CD4-positive, alpha-beta T cell treated with Interleukin-15 for 4 hours (primary cell): ENCODE data around the gene MARCHF4.

Source experiments
- DNase-seq: peaks from one replicate; pipeline ENCODE4 v3.0.0-alpha.2; 2020; ENCODE audit warnings: low spot score

Gene MARCHF4

GRCh38 chr2:216371721-216372702 is at the start of gene MARCHF4:
Gene MARCHF4 (minus strand): TSS chr2:216372483. CDS start chr2:216370260, 2,223 bp downstream.
- DNase-seq: peak; percentile 56

DNA sequence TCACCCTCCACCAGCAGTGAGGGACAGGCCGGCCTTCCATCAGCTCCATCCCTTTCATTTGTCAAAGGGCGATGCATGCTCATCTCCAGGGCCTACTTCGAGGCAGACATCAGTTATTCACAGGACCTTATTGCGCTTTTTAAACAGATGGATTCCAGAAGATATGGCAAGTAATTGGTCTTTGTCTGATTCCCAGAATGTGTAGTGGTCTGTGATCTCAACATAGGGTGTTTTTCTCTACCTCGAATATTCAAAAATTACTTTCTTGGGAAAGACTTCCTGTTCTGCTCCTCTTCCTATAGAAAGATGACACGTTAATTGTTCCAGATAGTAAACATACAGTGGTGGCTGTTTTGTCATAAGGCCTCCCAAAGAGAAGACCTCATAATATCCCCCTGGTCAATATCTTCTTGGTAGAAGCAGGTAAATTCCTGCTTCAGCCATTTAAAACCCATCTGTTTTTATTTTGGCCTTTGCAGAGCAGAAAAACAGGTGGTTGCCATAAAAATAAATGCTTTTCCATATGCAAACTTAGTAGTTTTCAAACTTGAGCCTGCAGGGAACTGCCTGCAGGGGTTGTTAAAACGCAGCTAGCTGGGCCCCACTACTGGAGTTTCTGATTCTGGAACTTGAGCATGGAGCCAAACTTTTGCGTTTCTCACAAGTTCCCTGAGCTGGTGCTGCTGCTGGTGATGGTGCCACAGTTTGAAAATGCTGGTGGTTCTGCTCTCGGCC is 48.3 kb upstream of the MARCHF4 start:
- DNase-seq: no peak

GRCh38 chr2:216418981-216419380 is 46.7 kb upstream of the MARCHF4 start:
- no peak for DNase-seq

DNA sequence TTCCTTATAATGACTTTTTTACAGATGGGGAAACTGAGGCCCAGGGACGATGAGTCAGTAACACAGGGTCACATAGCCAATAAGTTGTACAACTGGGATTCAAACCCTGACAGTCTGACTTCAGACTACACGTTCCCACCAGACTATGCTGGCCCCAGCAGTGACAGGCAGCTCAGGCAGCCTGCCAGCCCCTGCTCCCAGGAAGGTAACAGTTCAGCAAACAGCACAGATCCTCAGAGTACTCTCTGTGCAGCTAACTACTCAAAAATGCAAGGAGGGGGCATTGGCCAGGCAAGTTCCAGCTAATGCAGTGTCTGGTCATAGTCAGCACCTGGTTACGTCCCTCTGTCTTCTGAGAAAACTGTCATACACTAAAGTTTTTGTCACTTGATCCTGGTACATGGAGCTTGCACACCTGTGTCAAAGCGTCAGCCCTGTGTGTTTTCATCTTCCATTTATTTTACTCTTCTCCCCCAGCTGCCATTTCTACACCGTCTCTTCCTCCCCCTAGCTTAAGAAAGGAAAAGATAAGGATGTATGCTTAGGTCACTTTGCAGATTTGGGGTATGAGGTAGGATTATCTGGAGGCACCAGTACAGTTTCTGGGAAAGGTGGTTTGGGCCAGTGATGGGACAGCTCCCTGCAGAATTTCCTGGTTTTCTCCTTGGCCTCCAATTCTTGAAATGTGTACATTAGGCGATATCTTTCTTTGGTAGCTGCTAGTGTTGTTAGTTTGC is 44.5 kb upstream of the MARCHF4 start:
- DNase-seq: no peak

GRCh38 chr2:216415541-216415940 is 43.3 kb upstream of the MARCHF4 start:
- no peak for DNase-seq

DNA sequence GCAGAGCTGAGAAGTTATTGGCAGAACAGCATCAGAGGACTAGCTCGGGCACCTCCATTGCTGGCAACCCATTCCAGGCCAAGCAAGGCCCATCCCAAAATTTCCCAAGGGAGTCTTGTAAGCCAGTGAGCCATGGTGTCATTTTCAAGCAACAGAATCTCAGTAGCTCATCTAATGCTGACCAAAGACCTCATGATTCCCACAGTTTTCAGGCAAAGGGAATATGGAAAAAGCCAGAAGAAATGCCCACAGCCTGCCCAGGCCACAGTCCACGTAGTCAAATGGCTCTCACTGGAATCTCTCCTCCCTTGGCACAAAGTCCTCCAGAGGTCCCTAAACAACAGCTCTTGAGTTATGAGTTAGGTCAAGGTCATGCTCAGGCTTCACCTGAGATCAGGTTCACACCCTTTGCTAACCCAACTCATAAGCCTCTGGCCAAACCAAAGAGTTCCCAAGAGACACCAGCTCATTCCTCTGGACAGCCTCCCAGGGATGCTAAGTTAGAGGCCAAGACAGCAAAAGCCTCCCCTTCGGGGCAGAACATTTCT is 42.6 kb upstream of the MARCHF4 start:
- no peak for DNase-seq

DNA sequence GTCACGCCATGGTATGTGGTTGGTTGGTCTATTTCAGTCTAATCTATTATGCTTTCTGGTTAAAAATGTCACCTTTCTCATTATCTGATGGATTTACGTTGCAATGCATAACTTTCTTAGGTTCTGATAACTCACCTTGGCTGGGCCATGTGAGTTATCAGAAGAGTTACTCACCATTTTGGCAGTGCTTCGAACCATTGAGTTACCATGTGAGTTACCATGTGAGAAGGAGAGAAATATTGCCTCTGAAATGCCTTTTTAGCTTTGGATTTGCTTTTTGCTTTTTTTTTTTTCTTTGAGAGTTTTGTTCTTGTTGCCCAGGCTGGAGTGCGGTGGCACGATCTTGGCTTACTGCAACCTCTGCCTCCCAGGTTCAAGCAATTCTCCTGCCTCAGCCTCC is 41.6 kb upstream of the MARCHF4 start:
- DNase-seq: no peak

GRCh38 chr2:216412022-216412999 is 40.0 kb upstream of the MARCHF4 start, which contains the start of gene SMARCAL1:
Gene SMARCAL1 (plus strand): TSS chr2:216412484. CDS start chr2:216414705, 2,221 bp downstream.
- DNase-seq: peak; percentile 98

DNA sequence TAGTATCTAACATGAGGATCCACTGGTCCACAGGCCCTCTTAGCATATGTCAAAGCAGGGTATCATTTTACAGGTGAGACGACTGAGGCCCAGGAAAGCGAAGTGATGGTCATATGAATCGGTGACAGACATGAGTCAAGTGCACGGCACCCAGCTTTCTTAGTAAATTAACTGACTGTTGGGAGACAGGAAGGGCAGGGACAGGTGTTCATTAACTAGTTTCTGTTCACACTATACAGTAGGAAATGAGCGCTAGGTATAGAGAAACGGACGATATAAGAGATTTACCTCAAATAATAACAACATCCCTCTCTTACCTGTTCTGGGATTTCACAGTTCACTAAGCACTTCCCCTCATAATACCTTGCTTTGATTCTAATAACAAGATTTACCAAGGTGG is 38.3 kb upstream of the MARCHF4 start:
- no peak for DNase-seq

DNA sequence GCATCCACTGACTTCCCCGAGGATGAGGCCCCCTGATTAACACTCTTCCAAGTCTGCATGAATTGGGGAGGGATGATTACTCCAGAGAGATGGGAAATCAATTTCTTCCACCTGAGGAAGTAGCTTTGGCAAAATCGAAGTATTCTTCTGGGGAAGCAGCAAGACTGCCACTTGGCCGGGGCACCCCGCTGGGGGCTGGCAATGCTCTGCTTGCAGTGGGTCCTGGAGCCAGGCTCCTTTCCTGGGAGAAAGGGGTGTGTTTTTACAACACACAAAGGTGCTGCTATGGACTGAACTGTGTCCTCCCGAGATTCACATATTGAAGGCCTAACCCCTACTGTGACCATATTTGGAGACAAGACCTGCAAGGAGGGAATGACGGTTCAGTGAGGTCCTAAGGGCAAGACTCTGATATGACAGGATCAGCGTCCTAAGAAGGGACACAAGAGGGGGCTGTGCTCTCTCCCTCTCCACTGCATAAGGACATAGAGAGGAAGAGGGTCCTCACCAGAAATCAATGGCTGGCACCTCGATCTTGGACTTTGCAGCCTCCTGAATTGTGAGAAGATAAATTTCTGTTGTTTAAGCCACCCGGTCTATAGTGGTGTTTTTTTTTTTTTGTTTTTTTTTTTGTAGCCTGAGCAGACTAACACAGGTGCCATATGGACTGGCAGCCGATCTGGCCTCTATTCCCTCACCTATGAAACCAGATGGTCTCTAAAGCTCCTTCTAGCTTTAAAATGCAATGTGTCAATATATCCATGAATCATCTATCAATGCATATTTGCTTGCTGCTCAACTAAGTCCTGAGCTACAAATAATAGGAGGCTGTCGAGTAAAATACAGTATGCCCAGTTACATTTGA is 36.4 kb upstream of the MARCHF4 start:
- no peak for DNase-seq

GRCh38 chr2:216406826-216407225 is 34.5 kb upstream of the MARCHF4 start:
- DNase-seq: no peak

DNA sequence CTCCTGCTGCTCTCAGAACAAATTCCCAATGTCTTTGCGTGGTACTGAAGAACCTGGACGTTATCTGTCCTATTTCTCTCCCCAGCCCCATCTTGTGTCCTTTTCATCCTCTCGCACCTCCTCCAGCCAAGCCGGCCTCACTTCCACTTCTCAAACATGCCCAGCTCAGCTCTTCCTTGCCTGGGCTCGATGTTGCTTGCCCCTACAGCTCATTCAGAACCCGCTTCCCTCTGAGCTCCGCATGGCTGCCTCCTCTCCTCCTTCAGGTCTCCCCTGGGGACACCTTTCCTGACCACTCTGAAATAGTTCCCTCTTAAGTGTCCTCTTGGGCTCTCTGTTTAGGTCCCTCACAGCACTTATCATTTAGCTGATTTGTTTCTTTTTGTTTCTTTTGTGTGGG is 33.3 kb upstream of the MARCHF4 start:
- DNase-seq: no peak

DNA sequence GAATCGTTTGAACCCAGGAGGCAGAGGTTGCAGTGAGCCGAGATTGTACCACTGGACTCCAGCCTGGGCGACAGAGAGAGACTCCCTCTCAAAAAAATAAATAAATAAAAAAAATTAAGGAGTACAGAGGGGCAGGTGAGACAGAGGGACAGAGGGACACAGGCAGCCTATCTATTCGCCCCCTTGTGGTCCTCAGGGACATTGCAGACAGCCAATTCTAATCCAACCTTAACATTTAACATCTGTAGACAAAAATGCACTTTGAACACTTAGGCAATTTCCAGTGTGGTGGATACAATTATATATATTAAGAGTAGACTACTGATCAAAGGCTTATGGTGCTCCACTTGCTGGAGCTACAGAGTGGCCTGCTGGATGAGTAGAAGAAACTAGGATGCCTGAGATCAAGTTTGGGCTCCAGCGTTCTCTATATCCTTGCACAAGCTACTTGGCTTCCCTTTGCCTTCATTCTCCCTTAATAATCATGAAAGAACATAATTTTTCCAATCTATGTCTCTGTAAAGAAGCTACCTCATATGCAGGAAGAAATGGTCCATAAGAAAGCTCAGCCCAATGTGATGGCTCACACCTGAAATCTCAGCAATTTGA is 31.8 kb upstream of the MARCHF4 start:
- DNase-seq: peak; percentile 61

GRCh38 chr2:216402751-216403150 is 30.5 kb upstream of the MARCHF4 start:
- no peak for DNase-seq

- DNase-seq: no peak
These were observed 27.3 kb upstream of the MARCHF4 start for GRCh38 chr2:216399621-216400020.

DNA sequence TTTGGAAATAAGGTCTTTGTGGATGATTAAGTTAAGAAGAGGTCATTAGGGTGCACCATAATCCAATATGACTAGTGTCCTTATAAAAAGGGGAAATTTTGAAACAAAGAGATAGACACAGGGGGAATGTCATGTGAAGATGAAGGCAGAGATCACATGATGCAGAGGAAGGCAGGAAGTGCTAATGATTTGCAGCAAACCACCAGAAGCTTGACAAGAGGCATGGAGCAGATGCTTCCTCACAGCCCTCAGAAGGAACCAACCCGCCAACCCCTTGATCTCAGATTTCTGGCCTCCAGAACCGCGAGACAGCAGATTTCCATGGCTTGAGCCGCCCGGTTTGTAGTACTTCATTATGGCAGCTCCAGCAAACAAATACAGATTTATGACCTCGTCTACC is 22.6 kb upstream of the MARCHF4 start:
- DNase-seq: no peak

DNA sequence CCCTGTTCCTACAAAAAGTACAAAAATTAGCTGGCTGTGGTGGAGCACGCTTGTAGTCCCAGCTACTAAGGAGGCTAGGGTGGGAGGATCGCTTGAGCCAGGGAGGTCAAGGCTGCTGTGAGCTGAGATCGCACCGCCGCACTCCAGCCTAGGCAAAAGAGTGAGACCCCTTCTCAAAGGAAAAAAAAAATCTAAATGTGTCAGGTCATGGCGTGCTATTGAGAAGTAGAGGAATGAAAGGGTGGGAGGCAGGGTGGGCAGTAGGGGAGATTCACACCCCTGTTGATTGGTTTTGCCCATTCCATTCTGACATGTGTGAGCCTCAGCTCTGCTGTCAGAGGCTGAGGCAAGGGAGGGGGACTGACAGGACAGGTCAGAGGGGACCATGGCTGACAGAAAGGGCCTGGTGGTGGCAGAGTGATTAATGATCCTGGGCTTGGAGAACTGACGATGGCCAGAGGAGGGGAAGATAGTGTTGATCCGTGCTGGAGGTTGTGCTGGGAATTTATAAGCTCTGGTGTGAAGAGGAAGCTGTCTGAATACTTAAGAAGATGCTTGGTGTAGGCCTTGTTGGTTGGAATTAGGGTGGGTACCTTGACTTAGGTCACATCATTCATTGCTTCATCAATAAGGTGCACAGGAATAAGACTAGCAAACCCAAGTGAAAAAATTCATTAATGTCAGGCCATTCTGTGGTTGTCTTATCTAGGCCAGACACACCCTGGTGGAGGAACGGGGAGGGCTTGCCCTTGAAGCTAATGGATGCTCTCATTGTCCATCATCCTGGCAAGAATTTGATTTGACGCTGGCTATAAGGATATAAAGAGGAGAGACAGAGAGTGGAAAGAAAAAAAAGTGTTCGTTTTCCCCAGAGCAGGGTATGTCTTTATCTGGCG is 20.9 kb upstream of the MARCHF4 start:
- DNase-seq: no peak

DNA sequence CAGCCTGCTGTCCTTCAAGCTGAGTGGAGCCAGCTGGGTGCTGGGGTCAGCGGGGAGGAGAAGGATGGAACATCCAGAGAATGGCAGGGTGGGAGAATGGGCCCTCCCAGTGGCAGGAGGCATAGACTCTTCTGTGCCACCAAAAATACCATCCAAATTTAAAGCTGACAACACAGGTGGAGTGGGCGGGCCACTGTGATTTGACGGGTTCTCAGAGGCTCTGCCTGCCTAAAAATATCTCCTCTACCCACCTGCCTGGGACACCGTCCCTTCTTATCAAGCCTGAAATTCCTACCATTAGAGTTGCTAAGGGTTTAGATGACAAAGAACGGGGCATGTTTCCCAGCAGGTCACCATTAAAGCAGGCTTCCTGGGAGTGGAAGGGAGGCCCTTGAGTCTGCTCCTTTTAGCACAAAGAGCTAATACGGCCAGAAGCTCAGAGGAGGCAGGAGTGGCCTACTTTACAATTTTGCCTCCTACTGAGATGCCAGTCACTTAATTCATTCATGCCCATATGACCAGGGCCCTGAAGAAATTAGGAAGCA is 19.8 kb upstream of the MARCHF4 start:
- DNase-seq: no peak
